Measurements from ENCODE around the gene C2CD4A. TPM values are rescaled to one million over a fixed set of nuclear protein-coding genes. Genes with fewer than 3 reads are reported as not detected.

Gene C2CD4A
- polyA plus RNA-seq, 4 donors = 0.24 to 0.46 (median 0.31) TPM; not detected in 1

DNA sequence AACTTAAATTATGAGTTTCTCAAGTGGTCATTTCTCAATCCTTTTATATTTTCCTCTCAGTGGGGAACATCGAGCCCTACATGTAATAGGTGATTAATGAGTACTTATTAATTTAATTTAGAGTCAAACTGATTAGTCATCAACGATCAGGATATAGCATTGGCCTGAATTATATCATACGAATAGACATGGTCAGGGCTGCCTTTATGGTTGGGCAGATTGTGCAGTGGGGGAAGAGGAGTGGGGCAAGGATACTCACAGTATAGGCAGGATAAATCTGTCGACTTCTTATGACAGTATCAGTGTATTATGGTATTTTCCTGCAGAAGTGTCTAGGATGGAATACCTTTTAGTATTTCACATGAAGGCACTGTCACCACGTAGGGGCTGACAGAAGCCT lies 27.0 kb downstream of the C2CD4A start:
- no peak for DNase-seq (ENCODE audit: low read depth in 4 of 4, low spot score in 3 of 4)

DNA sequence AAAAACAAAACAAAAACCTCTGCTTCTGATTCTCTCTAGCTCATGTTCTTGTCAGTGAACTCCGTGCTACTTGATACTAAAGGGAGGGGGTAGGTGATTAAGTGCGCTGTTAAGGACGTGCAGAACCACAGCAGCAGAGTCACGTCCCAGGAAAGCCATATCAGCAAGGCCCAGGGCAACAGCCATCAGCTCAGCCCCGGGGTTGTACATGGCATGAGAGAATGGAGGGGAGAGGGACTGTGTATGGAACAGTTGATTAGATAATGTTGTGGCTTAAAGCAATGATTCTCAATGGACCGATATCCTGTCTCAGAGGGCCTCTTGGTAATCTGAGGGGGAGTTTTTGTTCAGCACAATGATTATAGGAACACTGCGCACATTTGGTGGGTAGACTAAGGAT lies 27.6 kb downstream of the C2CD4A start:
- DNase-seq (ENCODE audit: low read depth in 4 of 4, low spot score in 3 of 4) = no peak

DNA sequence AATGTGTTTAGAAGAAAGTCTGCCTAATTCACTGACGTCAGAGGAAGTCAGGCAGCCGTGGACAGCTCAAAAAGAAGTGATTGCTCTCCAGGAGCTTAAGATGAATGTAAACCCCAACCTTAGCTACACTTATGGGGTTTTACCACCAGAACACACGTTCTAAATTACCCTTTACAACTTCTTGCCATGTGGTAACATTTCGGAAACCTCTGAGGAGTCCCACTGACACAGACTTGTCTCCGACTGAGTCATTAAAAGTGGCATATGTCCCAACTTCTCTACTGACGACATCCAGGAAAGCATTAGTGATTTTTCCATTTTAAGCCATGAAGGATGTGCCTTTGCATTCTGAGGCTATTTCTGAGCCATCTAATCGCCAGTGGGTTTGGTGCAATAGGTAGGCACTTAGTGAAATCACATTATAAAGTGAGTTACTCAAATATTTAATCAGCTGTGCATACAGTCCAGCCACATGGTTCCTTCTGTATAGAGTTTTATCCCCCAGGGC lies 32.4 kb downstream of the C2CD4A start:
- DNase-seq (ENCODE audit: low read depth in 4 of 4, low spot score in 3 of 4) = no peak

DNA sequence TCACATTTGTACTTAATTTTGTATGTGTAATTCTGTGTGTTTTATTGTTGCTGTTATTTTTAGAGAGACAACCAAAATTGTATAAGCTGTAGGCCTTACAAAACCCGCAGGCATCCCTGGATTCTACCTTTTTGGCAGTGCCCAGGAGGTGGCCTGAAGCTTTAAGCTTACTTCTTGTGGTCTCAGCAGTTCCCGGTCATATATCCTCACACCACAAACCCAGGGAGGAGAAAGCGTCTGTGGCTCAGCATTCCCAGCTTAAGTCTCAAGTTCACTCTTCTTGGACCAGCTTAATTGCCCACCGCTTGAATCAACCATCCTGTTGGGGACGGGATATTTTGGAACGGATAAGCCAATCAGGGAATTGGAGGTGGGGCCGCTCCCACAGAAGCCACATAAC lies 36.7 kb downstream of the C2CD4A start:
- no peak for DNase-seq (ENCODE audit: low read depth in 4 of 4, low spot score in 3 of 4)

DNA sequence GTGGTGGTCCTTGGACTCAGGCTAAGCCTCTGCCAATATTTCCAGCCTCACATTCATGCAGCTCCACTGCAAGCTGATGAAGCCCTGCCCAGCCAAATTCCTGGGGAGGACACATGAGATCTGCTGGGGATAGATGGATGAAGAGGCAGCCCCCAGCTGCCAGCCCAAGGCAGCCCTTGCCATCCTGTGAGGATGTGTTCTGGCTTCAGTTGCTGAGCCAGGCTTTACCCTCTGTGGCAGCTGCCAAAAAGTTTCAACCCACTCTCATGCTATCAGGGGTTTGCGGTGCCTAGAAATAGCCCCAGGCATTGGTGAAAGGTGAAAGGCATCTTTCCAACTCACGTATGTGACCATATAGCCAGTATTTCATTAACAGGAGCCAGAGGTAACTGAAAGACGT lies 37.6 kb downstream of the C2CD4A start:
- no peak for DNase-seq (ENCODE audit: low read depth in 4 of 4, low spot score in 3 of 4)

DNA sequence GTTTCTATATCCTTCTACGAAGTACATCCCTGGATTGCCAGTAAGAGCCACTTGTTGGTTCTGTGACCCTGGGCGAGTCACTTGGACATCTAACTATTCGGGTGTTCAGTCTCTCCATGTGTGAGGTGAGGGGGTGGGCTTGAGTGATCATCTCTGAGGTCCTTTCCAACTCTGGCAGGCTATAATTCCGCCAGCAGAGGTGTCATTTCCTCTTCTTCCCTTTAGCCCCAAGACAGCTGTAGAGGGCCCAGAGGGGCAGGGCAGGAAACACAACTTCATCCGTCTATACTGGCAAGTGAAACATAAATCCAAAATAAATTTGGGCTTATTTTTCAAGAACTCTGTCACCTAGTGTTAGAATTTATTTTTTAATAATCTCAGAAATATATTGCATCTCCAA lies 38.1 kb downstream of the C2CD4A start:
- DNase-seq (ENCODE audit: low read depth in 4 of 4, low spot score in 3 of 4) = no peak

DNA sequence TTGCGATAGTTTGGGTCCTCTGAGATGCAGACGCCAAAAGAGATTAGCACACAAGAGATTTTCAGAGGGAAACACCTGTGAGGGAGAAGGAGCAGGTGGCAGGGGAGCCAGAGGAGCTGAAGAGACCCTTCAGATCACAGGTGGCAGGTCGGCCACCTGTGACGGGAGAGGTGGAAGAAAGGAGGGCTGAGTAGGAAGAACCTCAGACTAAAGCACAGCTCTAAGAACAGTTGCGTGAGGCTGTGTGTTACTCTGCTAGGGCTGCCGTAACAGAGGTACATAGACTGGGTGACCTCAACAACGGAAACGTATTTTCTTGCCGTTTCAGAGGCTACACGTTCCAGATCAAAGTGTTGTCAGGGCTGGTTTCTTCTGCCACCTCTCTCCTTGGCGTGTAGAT lies 38.5 kb downstream of the C2CD4A start:
- no peak for DNase-seq (ENCODE audit: low read depth in 4 of 4, low spot score in 3 of 4)

DNA sequence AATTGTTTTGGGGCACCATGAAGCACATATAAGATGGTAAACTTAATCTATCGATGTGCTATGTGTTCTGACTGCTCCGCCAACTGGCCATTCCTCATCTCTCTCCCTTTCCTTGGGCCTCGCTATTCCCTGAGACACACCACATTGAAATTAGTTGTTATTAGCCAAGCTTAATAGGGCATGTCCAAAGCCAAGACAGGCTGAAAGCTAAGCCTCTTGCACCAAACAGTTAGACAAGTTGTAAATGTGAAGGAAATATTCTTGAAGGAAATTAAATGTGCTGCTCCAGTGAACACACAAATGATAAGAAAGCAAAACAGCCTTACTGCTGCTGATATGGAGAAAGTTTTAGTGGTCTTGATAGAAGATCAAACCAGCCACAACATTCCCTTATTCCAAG lies 39.3 kb downstream of the C2CD4A start:
- no peak for DNase-seq (ENCODE audit: low read depth in 4 of 4, low spot score in 3 of 4)

DNA sequence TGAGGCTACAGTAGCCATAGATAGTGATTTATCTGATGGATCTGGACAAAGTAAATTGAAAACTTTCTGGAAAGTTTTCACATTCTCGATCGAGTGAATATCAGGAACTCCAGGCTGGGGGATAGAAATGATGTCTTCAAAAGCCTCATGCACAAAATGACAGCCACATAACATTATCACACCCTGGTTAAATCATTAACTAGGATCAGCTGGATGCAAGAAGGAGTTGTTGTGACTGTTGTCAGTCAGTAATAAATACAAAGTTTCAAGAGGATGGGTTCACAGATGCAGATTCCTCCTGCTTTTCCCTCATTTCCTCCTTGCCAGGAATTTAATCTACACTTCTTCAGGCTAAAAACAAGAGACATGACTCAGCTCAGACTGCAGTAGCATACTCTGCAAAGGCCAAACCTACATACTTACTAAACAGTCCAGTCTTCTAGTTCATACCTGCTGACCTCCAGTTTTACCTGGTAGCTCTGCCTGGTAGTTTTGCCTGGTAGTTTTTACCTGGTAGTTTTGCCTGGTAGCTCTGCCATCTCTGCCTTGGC lies 40.9 kb downstream of the C2CD4A start:
- no peak for DNase-seq (ENCODE audit: low read depth in 4 of 4, low spot score in 3 of 4)

DNA sequence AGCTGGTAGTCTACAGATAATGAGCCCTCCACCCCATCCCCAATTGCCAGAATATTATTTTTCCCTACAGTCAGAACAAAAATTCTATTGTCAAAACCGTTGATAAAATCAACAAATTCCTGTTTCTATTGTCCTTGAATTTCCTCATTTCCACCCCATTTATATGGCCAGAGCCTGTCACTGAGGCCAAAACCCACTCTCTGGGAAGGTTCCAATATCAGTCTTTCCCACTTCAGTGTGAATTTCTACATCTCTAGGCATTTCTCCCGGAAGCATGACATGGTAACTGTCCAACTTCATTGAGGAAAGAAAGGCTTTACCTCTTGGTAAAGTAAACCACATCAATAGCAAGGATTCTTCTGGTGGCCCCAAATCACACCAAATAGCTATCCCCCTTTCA lies 41.6 kb downstream of the C2CD4A start:
- no peak for DNase-seq (ENCODE audit: low read depth in 4 of 4, low spot score in 3 of 4)

DNA sequence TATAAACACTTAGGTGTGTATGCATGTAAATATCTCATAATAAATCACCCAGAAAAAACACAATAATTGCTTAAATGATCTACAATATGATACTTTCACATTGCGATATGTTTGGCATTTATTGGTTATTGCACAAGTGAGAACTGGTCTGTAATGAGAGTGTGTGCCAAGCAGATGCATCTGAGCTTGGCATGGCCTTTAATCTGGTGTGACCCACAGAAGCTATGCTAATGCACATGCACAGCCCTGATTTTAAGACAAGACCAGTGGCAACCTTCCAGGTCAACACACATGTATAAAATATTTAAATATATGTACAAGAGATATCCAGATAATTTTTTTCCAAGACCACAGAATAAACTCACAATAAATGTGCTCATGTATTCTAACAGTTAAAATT lies 42.7 kb downstream of the C2CD4A start:
- no peak for DNase-seq (ENCODE audit: low read depth in 4 of 4, low spot score in 3 of 4)

DNA sequence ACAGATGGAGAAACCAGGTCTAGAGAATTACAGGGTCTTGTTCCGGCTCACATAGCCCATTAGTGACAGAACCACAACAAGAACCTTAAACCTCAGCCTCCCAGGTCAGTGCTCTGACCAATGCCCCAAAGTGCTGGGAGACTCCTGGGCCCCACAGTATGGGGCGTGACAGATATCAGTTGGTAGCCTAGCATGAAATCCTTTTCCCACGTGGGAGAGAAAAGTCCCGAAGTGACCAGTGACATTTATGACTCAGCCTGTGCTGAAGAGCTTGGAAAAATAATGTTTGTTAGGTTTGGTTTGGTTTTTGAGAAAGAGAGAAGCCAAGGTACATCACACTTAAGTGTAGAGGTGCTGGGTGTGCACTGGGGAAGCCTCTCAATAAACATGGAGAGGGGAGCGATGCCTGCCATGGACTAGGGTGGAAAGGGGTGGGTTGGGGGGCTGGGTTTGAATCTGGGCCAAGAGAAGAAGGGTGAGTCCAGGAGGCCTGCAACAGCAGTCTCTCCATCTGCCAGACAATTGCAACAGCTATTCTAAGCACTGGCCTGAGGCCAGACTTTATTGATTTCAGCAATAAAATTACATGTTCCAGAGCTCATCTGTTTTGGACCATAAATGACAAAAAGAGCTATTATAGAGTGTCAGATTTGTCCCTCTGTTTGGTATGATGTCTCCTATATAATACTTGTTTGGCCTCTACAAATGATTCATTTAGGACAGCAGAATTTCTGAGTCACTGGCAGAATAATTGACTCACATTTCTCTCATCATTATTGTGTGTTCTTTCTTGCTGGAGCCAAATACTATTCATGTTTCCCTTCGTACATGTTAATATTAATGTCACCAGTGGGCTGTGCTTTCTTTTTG lies 43.4 kb downstream of the C2CD4A start:
- no peak for DNase-seq (ENCODE audit: low read depth in 4 of 4, low spot score in 3 of 4)

DNA sequence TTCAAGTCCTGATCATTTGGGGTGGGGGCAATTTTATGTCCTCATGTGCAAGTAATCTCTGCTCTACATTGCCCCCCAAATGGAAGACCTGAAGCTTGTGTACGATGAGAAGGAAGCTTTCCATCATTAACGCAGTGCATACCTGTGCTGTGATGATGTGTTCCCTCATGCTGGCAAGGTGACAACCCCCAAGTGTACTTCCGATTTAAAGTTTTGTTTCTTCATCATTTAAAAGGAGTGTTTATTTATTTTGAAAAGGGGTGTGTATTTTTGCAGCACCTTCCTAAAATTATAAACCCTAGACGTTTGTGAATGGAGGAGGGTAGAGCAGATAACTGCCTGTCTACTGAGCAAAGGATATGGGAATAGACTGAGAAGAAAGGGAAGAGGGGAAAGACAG lies 45.3 kb downstream of the C2CD4A start:
- no peak for DNase-seq (ENCODE audit: low read depth in 4 of 4, low spot score in 3 of 4)

DNA sequence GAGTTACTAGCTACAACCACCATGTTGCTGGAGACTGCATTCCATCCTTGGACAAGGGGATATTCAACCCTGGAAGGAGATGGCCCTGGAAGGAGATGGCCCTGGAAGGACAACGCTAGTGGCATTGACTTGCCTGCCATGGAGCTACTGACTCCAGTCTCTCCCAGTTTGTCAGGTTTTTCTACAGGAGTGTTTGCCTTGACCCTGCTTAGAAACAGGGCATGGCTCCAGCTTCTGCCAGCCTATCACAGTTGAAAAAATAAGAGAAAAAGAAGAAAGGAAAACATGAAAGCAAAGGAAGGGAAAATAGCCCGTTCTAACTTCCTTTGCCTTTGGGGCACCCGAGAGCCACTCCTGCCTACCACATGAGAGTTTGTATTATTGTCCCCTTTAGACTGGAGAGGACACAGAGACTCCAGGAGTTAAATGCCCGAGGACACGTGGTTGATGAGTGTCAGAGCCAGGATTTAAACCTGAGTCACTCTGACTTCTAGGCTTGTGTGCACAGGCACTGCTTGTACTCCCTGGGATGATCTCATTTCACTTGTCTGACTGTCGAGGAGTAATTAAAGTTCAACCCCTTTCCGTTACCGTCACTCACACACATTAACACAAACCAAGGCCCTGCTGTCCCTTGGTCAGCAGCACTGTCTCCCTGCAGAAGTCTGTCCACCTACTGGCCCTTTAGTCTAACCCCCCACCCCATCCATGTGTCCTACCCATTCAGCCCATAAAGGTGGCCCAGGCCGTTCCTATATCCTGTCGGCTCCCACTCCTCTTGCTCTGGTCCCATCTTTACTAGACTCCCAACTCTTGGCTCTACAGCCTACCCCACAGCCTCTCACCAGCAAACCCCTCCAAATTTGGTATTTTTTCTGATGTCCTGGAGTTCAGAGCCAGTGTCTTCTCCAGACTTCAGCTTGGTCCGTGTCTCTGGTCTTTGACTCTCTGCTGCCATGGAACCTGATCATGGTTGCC lies 46.1 kb downstream of the C2CD4A start:
- DNase-seq (ENCODE audit: low read depth in 4 of 4, low spot score in 3 of 4) = no peak

DNA sequence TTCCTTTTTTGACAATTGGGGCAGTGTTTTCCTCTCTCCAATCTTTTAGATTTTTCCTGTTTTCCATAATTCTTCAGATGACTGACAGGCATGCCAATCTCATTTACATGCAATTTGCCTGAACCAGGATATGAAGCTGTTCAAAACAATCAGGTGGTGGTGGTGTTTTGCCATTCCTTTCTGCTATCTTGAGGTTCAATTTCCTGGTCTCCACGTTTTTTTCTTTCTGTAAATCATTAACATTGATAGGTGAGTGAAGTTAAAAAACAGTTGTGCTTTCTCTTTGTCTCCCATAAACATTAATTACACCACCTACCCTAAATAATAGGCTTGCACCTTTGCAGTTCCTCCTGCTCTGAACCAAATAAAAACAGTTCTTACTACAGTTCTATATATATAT lies 49.1 kb downstream of the C2CD4A start:
- no peak for DNase-seq (ENCODE audit: low read depth in 4 of 4, low spot score in 3 of 4)

DNA sequence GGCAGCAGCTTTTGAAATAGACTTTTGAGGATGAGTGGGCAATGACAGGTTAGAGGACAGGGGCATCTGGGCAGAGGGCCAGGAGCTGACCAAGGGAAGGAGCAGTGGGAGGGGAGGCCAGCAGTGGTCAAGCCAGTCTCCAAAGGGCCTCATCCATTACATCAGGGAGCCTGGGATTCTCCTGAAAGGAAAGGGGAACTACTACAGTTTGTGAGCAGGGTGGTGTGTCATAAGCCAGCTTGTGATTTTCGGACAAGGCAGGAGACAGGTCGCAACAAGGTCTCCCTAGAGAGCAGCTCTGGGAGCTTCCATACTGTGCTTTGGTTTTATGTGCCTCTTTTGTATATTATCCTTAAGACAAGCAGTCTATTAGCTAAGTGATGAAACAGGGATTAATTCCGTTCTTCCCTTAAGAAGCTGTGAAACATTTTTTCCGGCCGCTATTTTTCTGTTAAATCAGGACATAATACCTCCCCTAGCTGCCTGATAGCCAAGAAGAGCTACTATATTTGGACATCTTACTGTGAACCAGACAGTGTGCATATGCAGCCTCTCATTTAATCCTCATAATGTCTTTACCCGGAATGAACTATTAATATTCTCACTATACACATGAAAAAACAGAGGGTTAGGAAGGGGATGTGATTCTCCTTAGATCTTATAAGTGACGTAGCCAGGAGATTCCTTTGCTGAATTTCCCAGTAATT lies 51.9 kb downstream of the C2CD4A start:
- no peak for DNase-seq (ENCODE audit: low read depth in 4 of 4, low spot score in 3 of 4)

DNA sequence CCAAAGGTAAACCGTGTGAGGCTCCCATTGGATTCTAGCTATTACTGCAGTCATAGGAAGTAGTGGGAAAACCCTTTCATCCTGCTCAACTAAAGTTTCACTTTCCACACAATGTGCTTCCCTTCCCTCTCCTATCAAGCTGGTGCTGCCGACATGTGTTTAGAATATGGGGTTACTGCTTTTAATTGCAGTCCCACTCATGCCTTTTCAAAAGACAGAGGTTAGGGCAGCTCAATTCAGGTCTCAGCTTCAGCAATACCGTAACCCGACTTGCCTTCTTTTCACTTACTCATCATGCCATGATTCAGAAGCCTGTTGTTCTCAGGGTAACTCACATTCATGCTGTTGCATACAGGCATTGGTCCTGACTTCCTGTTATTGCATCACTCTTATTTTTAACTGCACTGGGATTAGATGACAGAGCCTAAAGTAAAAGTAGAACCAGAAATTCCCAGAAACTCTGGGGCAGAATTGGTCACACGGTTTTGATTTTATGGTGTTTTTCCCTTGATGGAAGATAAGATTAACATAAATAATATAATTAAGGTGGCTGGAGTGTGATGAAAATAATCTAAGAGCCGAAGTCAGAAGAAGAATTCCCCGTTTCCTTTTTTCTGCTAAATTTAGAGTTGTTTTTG lies 52.6 kb downstream of the C2CD4A start:
- no peak for DNase-seq (ENCODE audit: low read depth in 4 of 4, low spot score in 3 of 4)

DNA sequence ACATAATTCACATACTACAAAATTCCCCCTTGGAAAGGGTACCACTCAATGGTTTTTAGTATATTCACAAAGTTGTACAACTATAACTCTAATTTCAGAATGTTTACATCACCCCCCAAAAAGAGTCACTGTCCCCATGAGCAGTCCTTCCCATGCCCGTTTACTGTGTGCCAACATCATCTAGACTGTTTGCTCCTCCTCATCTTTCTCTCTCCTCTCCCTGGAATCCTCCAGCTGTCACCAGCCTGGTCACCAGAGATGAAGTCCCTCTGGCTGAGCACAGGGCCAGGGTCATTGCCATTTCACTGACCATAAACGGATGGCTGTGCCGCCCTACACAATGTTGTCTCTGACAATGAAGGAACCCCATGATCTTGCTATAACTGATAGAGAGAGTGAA lies 53.1 kb downstream of the C2CD4A start:
- no peak for DNase-seq (ENCODE audit: low read depth in 4 of 4, low spot score in 3 of 4)

Data from left renal pelvis (tissue), 4 donors.